ENCODE data around the gene ZNF629.
"Not testable (repeated sequence)": the region's sequence is repeated elsewhere in the genome, so short reads cannot be mapped to it uniquely, and the experiment has no call there.

- not testable (repeated sequence) for TF ChIP-seq TARDBP (IDR thresholded peaks at IDR 0.05); BHLHE40 (IDR thresholded peaks at IDR 0.05; ENCODE audit: borderline replicate concordance); SUZ12 (IDR thresholded peaks at IDR 0.05); SP1 (IDR thresholded peaks at IDR 0.05)
- TF ChIP-seq, protein P1, sequence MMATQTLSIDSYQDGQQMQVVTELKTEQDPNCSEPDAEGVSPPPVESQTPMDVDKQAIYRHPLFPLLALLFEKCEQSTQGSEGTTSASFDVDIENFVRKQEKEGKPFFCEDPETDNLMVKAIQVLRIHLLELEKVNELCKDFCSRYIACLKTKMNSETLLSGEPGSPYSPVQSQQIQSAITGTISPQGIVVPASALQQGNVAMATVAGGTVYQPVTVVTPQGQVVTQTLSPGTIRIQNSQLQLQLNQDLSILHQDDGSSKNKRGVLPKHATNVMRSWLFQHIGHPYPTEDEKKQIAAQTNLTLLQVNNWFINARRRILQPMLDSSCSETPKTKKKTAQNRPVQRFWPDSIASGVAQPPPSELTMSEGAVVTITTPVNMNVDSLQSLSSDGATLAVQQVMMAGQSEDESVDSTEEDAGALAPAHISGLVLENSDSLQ (IDR thresholded peaks at IDR 0.05), result not testable (repeated sequence)
Observed at GRCh38 chr16:30821441-30821840, 34.4 kb upstream of the ZNF629 start.

Data from HEK293T (cell line).